Measurements from ENCODE around the gene DIP2B.

The DIP2B gene

DNA sequence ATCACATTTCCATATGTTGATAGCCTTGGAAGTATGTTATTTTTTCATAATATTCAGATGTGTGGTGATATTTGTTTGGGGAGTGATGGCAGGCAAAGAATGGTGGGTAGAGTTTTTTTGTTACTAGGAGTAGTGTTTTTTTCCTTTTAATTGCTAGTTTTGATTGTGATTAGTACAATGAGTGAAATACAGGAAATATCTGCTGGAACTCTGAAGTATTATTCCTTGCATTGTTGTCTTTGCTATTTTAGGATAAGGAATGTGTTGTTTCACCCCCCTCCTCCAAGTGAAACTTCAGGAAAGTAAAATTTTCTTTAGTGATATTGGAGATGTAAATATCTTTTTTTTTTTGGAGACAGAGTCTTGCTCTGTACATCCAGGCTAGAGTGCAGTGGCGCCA, 105.4 kb downstream of the DIP2B start:
- FAIRE-seq, result no peak
- DNase-seq (ENCODE audit: insufficient read length, low spot score), result no peak

DNA sequence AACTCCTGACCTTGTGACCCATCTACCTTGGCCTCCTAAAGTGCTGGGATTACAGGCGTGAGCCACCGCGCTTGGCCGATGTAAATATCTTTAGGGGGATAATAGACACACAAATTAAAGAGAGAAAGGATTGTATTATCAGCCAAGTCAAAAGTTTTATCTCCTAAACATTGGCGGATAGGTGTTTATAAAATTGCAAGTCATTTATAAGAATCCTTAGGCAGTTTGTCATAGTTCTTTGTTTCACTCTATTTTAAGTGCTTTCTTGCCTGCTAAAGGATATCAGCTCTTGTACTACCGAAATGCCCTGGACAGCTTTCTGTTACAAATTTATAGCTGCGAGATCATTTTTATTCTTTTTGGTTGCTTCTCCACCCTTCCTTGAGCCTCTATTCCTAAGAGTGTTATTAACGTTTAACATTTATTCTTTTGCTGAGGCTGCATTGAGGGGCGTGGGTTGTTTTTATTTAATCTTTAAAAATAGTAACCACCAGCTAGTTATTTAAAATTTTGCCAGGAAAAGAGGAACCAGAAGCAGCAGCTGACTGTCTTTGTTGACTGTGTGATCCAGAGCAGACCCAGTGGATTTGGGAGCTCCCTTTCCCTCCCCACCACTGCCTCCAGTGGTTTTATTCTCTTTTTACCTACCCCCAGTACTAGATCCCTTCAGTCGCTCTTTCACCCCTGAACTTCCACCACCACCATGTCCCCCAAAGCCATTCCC, 106.4 kb downstream of the DIP2B start:
- FAIRE-seq, result no peak
- DNase-seq (ENCODE audit: insufficient read length, low spot score), result no peak

GRCh38 chr12:50612882-50613281, 108.1 kb downstream of the DIP2B start:
- no peak for FAIRE-seq
- DNase-seq (ENCODE audit: insufficient read length, low spot score), result no peak

DNA sequence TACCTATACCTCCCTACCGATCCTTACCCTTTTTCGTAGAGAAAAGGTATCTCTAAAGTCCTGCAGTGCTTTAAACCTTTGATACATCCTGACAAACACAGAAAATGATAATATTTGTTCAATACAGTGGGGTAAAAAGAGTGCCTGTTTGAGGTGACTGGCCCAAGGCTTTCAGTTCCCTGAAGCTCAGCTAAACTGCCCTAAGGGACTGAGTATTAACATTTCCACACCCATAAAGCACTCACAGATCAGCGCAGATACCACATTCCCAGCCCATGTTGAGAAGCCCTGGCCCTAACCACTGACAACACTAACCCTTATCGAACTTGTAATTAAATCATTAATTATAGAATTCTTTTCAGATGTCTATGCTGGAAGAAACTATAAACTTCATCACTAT, 108.7 kb downstream of the DIP2B start:
- DNase-seq (ENCODE audit: insufficient read length, low spot score) (no peak), FAIRE-seq (no peak)

GRCh38 chr12:50614167-50614759, 109.5 kb downstream of the DIP2B start:
- FAIRE-seq, result no peak

GRCh38 chr12:50615145-50615906, 110.5 kb downstream of the DIP2B start:
- FAIRE-seq, result no peak
- no peak for DNase-seq (ENCODE audit: insufficient read length, low spot score)

More at GRCh38 chr12:50614167-50614759, 109.5 kb downstream of the DIP2B start:
- DNase-seq (ENCODE audit: insufficient read length, low spot score), result peak; percentile 64

DNA sequence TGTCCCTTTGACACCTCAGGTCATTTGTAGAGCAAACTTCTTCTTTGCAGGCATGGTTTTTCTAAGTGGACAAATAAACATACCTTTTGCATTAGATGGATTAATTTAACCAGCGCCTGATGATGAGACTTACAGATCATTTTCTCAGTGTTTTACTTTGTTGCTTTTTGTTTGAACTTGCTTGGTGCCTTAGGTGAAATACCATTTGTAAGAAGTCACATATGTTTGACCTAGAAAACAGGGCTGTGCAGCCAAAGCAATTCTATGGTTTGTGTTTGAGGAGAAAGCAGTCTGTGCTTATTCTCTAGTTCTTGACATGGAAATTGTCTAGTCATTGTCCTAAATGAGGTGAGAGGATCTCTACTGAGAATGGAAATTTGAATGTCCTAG, 111.1 kb downstream of the DIP2B start:
- no peak for FAIRE-seq
- no peak for DNase-seq (ENCODE audit: insufficient read length, low spot score)

DNA sequence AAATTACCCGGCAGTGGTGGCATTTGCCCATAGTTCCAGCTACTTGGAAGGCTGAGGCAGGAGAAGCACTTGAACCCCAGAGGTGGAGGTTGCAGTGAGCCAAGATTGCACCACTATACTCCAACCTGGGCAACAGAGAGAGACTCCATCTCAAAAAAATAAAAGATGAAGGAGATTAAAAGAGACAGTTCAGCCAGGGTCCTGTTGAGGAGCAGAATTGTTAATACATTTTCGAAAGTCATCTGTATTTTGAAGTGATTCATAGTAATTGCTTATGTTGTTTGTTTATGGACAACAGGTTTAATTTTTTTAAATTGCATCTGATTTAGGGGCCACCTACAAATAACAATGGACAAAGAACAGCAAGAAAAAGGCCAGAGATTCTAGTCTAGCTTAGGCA, 112.9 kb downstream of the DIP2B start:
- FAIRE-seq (no peak), DNase-seq (ENCODE audit: insufficient read length, low spot score) (no peak)

GRCh38 chr12:50618864-50619609, 114.3 kb downstream of the DIP2B start:
- no peak for FAIRE-seq

GRCh38 chr12:50619610-50619958, 114.8 kb downstream of the DIP2B start:
- FAIRE-seq (no peak), DNase-seq (ENCODE audit: insufficient read length, low spot score) (no peak)

More at GRCh38 chr12:50618864-50619609, 114.3 kb downstream of the DIP2B start:
- peak; percentile 45 for DNase-seq (ENCODE audit: insufficient read length, low spot score)

- DNase-seq (ENCODE audit: insufficient read length, low spot score), result peak; percentile 58
- FAIRE-seq, result no peak
These were observed 115.6 kb downstream of the DIP2B start for GRCh38 chr12:50620109-50620977.

- FAIRE-seq, result no peak
- DNase-seq (ENCODE audit: insufficient read length, low spot score), result no peak
These were observed 116.2 kb downstream of the DIP2B start for GRCh38 chr12:50620978-50621360.

- FAIRE-seq (no peak), DNase-seq (ENCODE audit: insufficient read length, low spot score) (no peak)
These were observed 116.9 kb downstream of the DIP2B start for GRCh38 chr12:50621399-50622300.

GRCh38 chr12:50625029-50625925, 120.5 kb downstream of the DIP2B start:
- DNase-seq (ENCODE audit: insufficient read length, low spot score) (no peak), FAIRE-seq (no peak)

DNA sequence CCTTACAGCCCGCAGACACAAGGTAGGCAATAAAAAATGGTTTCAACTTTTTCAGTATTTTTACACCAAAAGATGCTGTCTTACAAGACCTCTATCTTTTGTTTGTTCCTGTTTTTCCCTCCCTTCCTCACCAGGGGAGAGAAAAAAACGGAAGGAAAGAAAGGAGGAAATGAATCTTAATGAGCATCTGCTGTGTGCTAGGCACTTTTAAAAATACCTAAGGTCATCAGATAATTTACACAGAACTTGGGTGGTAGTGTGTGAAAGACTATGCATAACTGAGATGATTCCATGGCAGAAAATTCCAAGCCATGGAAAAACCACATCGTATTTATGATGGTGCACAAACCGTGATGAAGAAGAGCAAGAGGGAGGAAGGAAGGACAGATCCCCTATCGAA, 121.2 kb downstream of the DIP2B start:
- FAIRE-seq (no peak), DNase-seq (ENCODE audit: insufficient read length, low spot score) (no peak)

DNA sequence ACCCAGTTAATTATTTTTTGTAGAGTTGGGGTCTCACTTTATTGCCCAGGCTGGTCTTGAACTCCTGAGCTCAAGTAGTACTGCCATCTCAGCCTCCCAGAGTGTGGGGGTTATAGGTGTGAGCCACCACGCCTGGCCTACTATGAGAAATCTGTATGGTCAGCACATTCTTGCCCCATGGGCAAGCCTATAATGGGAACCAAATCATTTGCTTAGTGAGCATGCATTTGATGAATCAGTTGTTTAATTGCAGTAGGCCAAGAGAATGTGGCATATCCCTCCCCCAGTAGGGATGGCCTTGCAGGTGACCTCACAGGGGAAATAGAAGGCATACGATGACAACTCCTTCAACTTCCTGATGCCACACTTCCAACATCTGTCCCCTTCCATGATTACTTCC, 122.7 kb downstream of the DIP2B start:
- FAIRE-seq (no peak), DNase-seq (ENCODE audit: insufficient read length, low spot score) (no peak)

GRCh38 chr12:50628394-50628793, 123.6 kb downstream of the DIP2B start:
- FAIRE-seq (no peak), DNase-seq (ENCODE audit: insufficient read length, low spot score) (no peak)

DNA sequence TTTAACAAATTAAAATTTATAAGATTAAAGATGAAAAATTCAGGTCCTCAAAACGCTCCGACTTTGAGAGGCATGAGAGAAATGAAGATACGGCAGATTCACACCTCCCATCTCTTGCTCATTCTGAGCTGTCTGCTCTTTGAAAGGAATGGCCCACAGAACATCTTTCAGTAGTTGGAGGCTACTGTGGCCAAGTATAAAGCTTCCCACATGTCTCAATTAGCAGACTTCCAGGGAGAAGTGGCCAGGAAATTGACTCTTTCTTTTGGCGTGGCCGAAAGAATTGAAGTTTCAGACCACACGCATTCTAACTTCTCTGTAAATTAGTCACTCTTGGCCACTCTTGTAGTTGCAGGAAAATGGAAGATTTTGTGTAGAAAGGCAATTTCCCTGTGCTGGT, 129.2 kb downstream of the DIP2B start:
- FAIRE-seq, result no peak
- DNase-seq (ENCODE audit: insufficient read length, low spot score), result no peak

Measured in HTR-8/SVneo (cell line).